Sigmoid colon (tissue), 3 donors: ENCODE data around the gene SMARCC1.

ENCODE experiments used
- POLR2A ChIP-seq, 2 donors: fragments of 450-650 bp; IDR thresholded peaks; one replicate each; pipeline ENCODE4 v1.6.1; 2016; ENCODE audit warnings: antibody characterized with exemption in 2 of 2, mild to moderate bottlenecking in 2 of 2, moderate library complexity in 2 of 2
- TF ChIP-seq, protein P1 (sequence below), 4 experiments: fragments of 450-650 bp in 3 of 4; fragments of 200-600 bp in 1 of 4; IDR thresholded peaks; one replicate each; pipeline ENCODE4 v1.5.1; 2016 to 2019; ENCODE audit warnings: antibody characterized with exemption in 4 of 4, mild to moderate bottlenecking in 3 of 4, moderate library complexity in 2 of 4

DNA sequence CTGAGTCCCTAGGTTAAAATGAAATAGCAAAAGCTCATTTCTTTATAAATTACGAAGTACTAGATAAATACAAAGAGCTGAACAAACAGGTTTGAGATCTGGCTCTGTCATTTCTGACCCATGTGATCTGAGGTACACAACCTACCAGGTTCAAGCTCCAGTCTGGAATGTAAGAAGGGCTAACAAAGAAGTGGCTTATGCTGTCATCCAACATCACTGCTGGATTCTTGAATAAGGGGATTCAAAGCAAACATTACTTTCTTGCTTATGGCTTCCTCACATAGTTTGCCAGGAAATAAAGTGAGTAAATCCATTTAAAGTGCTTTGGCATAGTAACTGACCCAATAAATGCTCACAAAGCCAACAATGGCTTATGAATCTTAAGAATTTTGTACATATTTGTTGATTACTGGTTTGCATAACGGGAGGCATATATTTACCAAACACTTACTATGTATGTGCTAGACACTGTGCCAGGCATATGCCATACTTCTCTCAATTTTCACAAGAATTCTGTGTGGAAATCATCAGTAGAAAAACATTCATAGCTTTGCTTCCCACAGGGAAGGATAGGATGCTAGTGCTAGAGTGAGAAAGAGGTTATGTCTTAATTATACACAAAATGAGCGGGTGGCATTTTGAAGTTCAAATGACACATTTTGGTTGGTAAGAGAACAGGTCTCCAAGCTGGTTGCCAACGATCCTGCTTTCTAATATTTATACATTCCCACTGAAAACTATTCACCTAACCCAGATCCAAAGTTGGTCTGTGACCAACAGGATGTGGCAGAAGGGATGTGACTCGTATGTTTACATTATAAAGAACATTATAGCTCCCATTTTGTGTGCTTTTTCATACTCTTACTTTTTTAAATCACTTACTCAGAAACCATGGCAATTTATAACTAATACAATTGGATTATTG lies 164.3 kb downstream of the SMARCC1 start:
- TF ChIP-seq POLR2A (IDR thresholded peaks at IDR 0.05) = no peak
- TF ChIP-seq, protein P1, sequence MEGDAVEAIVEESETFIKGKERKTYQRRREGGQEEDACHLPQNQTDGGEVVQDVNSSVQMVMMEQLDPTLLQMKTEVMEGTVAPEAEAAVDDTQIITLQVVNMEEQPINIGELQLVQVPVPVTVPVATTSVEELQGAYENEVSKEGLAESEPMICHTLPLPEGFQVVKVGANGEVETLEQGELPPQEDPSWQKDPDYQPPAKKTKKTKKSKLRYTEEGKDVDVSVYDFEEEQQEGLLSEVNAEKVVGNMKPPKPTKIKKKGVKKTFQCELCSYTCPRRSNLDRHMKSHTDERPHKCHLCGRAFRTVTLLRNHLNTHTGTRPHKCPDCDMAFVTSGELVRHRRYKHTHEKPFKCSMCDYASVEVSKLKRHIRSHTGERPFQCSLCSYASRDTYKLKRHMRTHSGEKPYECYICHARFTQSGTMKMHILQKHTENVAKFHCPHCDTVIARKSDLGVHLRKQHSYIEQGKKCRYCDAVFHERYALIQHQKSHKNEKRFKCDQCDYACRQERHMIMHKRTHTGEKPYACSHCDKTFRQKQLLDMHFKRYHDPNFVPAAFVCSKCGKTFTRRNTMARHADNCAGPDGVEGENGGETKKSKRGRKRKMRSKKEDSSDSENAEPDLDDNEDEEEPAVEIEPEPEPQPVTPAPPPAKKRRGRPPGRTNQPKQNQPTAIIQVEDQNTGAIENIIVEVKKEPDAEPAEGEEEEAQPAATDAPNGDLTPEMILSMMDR (IDR thresholded peaks at IDR 0.05) = no peak
